Measurements from ENCODE around the gene CLRN1. TPM values are rescaled to one million over a fixed set of nuclear protein-coding genes. Genes with fewer than 3 reads are reported as not detected.

The CLRN1 gene
- total RNA-seq, 2 donors from 2014 or later, result not detected

GRCh38 chr3:150906461-150906860 lies 66.1 kb downstream of the CLRN1 start:
- Histone ChIP-seq H3K27me3 (no peaks in the 10 kb centered on the region), H3K4me3 (no peak overlapping the region), H3K9me3 (no peaks in the 10 kb centered on the region), H3K36me3 (no peaks in the 10 kb centered on the region), H3K9ac (ENCODE audit: low read depth in 2 of 2, low read length in 2 of 2) (no peak overlapping the region), H3K27ac (no peak overlapping the region), H3K4me1 (no peaks in the 10 kb centered on the region)
- no peak for DNase-seq
- intact Hi-C loops (cut with DNase I), result no loop called here
- TF ChIP-seq, protein P1, sequence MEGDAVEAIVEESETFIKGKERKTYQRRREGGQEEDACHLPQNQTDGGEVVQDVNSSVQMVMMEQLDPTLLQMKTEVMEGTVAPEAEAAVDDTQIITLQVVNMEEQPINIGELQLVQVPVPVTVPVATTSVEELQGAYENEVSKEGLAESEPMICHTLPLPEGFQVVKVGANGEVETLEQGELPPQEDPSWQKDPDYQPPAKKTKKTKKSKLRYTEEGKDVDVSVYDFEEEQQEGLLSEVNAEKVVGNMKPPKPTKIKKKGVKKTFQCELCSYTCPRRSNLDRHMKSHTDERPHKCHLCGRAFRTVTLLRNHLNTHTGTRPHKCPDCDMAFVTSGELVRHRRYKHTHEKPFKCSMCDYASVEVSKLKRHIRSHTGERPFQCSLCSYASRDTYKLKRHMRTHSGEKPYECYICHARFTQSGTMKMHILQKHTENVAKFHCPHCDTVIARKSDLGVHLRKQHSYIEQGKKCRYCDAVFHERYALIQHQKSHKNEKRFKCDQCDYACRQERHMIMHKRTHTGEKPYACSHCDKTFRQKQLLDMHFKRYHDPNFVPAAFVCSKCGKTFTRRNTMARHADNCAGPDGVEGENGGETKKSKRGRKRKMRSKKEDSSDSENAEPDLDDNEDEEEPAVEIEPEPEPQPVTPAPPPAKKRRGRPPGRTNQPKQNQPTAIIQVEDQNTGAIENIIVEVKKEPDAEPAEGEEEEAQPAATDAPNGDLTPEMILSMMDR (IDR thresholded peaks at IDR 0.05), result no peak

GRCh38 chr3:150905746-150906145 lies 66.8 kb downstream of the CLRN1 start:
- H3K36me3 ChIP-seq, result no peaks in the 10 kb centered on the region
- H3K9me3 ChIP-seq, result no peaks in the 10 kb centered on the region
- intact Hi-C loops (cut with DNase I), result no loop called here
- TF ChIP-seq, protein P1 (IDR thresholded peaks at IDR 0.05), result no peak
- no peaks in the 10 kb centered on the region for H3K27me3 ChIP-seq
- H3K4me3 ChIP-seq, result no peak overlapping the region
- H3K27ac ChIP-seq, result no peak overlapping the region
- DNase-seq, result no peak
- no peaks in the 10 kb centered on the region for H3K4me1 ChIP-seq
- no peak overlapping the region for H3K9ac ChIP-seq (ENCODE audit: low read depth in 2 of 2, low read length in 2 of 2)

DNA sequence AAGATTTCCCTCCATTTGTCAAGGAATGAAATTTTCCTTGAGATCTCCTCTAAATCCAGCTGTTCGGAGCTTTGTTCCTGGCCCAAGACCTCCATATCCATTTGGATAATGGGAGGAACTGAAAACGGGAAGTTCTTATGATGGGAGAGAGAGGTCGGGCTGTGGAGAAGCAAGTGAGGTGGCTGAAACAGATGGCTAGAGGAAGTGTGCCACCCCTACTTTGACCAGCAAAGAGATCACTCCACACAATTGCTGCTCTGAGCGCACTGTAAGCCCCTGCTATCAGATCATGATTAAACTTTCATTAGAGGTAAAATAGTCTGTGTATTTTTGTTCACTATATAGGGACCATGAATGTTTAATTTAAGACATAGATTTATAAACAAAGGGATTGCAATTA lies 67.2 kb downstream of the CLRN1 start, which contains the start of gene MINDY4B:
Gene MINDY4B (minus strand): TSS at position 101 of the 400 bp plus-strand sequence. CDS start 0 bp downstream, at position 101.
- H3K27ac ChIP-seq, result no peak within 1 kb of the TSS
- DNase-seq, result no peak
- H3K27me3 ChIP-seq, result no peaks in the 10 kb centered on the region
- TF ChIP-seq, protein P1 (IDR thresholded peaks at IDR 0.05), result no peak
- no peaks in the 10 kb centered on the region for H3K9me3 ChIP-seq
- no peaks in the 10 kb centered on the region for H3K36me3 ChIP-seq
- H3K4me3 ChIP-seq, result no peak within 1 kb of the TSS
- no peak within 1 kb of the TSS for H3K9ac ChIP-seq (ENCODE audit: low read depth in 2 of 2, low read length in 2 of 2)
- H3K4me1 ChIP-seq, result no peaks in the 10 kb centered on the region
- intact Hi-C loops (cut with DNase I), result no loop called here

DNA sequence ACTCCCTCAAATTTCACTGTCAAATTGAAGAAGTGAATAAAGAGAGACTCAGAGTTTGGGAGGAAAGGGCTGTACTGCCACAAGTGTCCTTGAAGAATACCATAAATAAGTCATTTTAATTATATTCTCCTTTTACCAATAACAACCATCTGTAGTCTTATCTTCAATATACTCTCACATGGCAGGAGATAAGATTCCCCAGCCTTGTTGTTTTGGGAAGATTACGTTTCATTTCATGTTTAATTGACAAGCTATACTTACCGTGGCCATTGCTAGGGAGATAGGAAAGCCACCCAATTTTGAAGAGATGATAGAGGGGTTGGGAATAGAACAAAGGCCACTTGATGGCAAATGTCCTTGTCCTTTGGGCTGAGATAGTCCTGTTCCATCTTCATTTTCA lies 69.5 kb downstream of the CLRN1 start:
- H3K27ac ChIP-seq, result no peak overlapping the region
- H3K4me1 ChIP-seq, result no peaks in the 10 kb centered on the region
- TF ChIP-seq, protein P1 (IDR thresholded peaks at IDR 0.05), result no peak
- intact Hi-C loops (cut with DNase I), result no loop called here
- H3K9me3 ChIP-seq, result no peaks in the 10 kb centered on the region
- DNase-seq, result no peak
- no peaks in the 10 kb centered on the region for H3K27me3 ChIP-seq
- H3K36me3 ChIP-seq, result no peaks in the 10 kb centered on the region
- no peak overlapping the region for H3K9ac ChIP-seq (ENCODE audit: low read depth in 2 of 2, low read length in 2 of 2)
- no peak overlapping the region for H3K4me3 ChIP-seq

DNA sequence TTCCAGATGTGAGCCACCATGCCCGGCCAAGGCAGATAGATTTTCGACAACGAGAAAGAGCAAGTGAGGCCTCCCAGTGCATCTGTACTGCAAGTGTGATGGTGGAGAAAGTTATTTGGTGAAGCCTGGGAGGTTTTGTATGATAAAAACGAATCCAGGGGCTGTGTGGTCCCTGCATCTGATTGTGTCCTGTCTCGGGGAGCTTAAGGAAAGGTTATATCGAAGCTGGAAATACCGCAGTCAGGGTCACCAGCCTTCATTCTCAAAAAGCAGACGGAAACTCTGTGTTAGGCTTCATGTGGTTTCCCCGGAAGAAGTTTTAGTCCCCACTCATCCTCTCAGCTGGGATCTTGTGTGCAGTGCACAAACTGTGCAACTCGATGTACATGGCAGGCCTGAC lies 70.7 kb downstream of the CLRN1 start:
- no peak for DNase-seq
- Histone ChIP-seq H3K4me1 (no peaks in the 10 kb centered on the region), H3K27me3 (no peaks in the 10 kb centered on the region), H3K27ac (no peak overlapping the region), H3K36me3 (no peaks in the 10 kb centered on the region), H3K4me3 (no peak overlapping the region), H3K9me3 (no peaks in the 10 kb centered on the region), H3K9ac (ENCODE audit: low read depth in 2 of 2, low read length in 2 of 2) (no peak overlapping the region)
- intact Hi-C loops (cut with DNase I), result no loop called here
- TF ChIP-seq, protein P1 (IDR thresholded peaks at IDR 0.05), result no peak
